Mucosa of descending colon (tissue), 3 donors: ENCODE measurements around the gene SDK2. TPM values are rescaled to one million over a fixed set of nuclear protein-coding genes. Genes with fewer than 3 reads are reported as not detected.

Source experiments
- ATAC-seq: fragments of 200-7000 bp; cut with Tn5 transposase; one replicate; pipeline ENCODE4 v1.9.1; 2020; ENCODE audit warnings: mild to moderate bottlenecking, moderate library complexity
- DNase-seq, 3 donors: peaks; one replicate each; pipeline ENCODE4 v3.0.0-alpha.2; 2020
- H3K36me3 ChIP-seq: fragments of 200-600 bp; one replicate; pipeline ENCODE4 v1.8.0; 2021; ENCODE audit warnings: low read depth, mild to moderate bottlenecking
- H3K4me1 ChIP-seq: fragments of 200-600 bp; one replicate; pipeline ENCODE4 v1.8.0; 2021; ENCODE audit warnings: low read depth, mild to moderate bottlenecking
- H3K4me3 ChIP-seq: fragments of 200-600 bp; one replicate; pipeline ENCODE4 v1.8.0; 2021; ENCODE audit warnings: mild to moderate bottlenecking
- H3K9me3 ChIP-seq: fragments of 200-600 bp; one replicate; pipeline ENCODE4 v1.8.0; 2021; ENCODE audit warnings: mild to moderate bottlenecking
- intact Hi-C, 2 donors: fragments of 100-400 bp; cut with DNase I in 1 of 2; cut with micrococcal nuclease in 1 of 2; formaldehyde crosslinking; loops; one replicate each; pipeline versions ENCODE4 v1.11.0 to v1.11.1; 2022; cut with DNase I, micrococcal nuclease
- total RNA-seq, 3 donors: library from RNA; stranded (reverse); fragmentation: NEBNext Ultra II Directional in 2 of 3; extraction: Animal tissue kit (Norgen Biotek cat#: 25700) in 2 of 3; gene quantifications; one replicate each; pipeline versions ENCODE4 v1.2.1 to v1.2.4, GENCODE V29; 2021 to 2023
- TF ChIP-seq, protein P1 (sequence below): fragments of 200-600 bp; IDR thresholded peaks from one replicate; pipeline ENCODE4 v1.8.0; 2022; ENCODE audit warnings: antibody characterized with exemption, mild to moderate bottlenecking
- donor health status: DM: no; HTN: no; CAD: no; lungs with moderate emphysema.
- donor health status: DM: no; HTN: no; CAD: no.
- donor health status: DM: no; HTN: yes; CAD: no.

Gene SDK2
- total RNA-seq, 3 donors from 2014 or later = 1.2 to 1.6 (median 1.3) TPM

DNA sequence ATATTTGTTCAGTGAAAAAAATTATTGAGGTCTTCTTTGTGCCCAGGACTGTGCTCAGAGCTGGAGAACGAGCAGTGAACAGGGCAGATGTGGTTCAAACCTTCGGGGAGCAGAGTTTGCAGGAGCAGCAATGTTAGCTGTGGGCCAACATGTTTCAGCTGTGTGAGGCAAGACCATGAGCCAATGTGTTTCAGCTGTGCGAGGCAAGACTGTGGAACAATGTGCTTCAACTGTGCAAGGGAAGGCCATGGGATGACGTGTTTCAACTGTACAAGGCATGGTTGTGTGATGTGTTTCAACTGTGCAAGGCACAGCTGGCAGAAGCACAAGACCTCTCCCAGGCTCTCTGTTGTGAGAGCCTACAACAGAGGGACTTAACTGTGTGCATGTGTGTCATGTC is 35.2 kb upstream of the SDK2 start:
- no peaks in the 10 kb centered on the region for H3K4me1 ChIP-seq
- H3K9me3 ChIP-seq = no peaks in the 10 kb centered on the region
- TF ChIP-seq, protein P1, sequence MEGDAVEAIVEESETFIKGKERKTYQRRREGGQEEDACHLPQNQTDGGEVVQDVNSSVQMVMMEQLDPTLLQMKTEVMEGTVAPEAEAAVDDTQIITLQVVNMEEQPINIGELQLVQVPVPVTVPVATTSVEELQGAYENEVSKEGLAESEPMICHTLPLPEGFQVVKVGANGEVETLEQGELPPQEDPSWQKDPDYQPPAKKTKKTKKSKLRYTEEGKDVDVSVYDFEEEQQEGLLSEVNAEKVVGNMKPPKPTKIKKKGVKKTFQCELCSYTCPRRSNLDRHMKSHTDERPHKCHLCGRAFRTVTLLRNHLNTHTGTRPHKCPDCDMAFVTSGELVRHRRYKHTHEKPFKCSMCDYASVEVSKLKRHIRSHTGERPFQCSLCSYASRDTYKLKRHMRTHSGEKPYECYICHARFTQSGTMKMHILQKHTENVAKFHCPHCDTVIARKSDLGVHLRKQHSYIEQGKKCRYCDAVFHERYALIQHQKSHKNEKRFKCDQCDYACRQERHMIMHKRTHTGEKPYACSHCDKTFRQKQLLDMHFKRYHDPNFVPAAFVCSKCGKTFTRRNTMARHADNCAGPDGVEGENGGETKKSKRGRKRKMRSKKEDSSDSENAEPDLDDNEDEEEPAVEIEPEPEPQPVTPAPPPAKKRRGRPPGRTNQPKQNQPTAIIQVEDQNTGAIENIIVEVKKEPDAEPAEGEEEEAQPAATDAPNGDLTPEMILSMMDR = no peak
- no peak overlapping the region for H3K4me3 ChIP-seq
- DNase-seq = no peak
- H3K36me3 ChIP-seq = no peaks in the 10 kb centered on the region
- ATAC-seq = no peak
- intact Hi-C loops = no loop called here

- TF ChIP-seq, protein P1 = no peak
Observed at GRCh38 chr17:73678999-73679398, 34.8 kb upstream of the SDK2 start.

GRCh38 chr17:73669771-73670170 is 25.5 kb upstream of the SDK2 start:
- Histone ChIP-seq H3K4me3 (no peak overlapping the region), H3K36me3 (no peaks in the 10 kb centered on the region), H3K9me3 (peaks cover 7% of the 10 kb centered on the region), H3K4me1 (no peaks in the 10 kb centered on the region)
- TF ChIP-seq, protein P1 = no peak
- no peak for DNase-seq
- no peak for ATAC-seq
- intact Hi-C loops = no loop called here

More at GRCh38 chr17:73678999-73679398, 34.8 kb upstream of the SDK2 start:
- DNase-seq = no peak
- Histone ChIP-seq H3K36me3 (no peaks in the 10 kb centered on the region), H3K9me3 (no peaks in the 10 kb centered on the region), H3K4me1 (no peaks in the 10 kb centered on the region), H3K4me3 (no peak overlapping the region)
- intact Hi-C loops = no loop called here
- no peak for ATAC-seq

DNA sequence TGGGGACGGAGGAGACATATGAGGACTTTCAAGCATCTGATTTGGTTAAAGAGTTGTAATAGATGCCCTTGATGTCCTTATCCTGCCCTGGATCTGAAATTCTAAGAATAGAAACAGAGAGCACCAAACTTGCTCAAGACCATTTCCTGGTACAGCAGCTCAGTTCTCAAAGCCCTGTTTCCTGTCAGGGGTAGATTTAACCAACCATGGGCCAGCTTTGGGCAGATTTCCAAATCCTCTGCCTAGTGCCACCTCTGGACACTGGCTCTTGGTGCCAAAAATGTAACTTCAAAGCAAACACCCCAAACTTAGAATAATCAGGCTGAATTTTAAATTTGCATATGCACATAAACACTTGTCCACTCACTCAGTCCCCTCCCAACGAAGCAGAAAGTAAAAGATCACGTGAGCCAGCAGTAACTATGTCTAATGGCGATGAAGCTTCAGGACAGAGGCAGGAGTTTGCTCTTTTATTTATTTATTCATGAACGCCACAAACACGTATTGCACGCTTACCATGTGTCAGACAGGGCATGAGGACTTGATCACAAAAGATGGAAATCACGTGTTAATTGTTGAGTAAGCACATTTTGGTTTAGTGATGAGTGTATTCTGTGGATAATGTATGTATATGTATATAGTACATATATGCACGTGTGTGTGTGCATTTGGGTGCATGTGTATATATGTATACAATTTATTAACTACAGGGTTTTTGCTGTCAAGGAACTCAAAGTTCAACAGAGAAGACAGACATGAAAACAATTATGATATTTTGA is 23.1 kb upstream of the SDK2 start:
- DNase-seq (no peak), ATAC-seq (no peak)
- TF ChIP-seq, protein P1 = no peak
- peaks cover 7% of the 10 kb centered on the region for H3K9me3 ChIP-seq
- no peaks in the 10 kb centered on the region for H3K4me1 ChIP-seq
- H3K4me3 ChIP-seq = no peak overlapping the region
- intact Hi-C loops = no loop called here
- H3K36me3 ChIP-seq = no peaks in the 10 kb centered on the region

- DNase-seq (no peak), ATAC-seq (no peak)
- H3K4me1 ChIP-seq = no peaks in the 10 kb centered on the region
- TF ChIP-seq, protein P1 = no peak
- H3K9me3 ChIP-seq = no peaks in the 10 kb centered on the region
- intact Hi-C loops = no loop called here
- no peaks in the 10 kb centered on the region for H3K36me3 ChIP-seq
- H3K4me3 ChIP-seq = no peak overlapping the region
Observed at GRCh38 chr17:73663614-73664013, 19.4 kb upstream of the SDK2 start.
